Fibroblast of lung (primary cell): Measurements from ENCODE around the gene GLYR1. TPM values are rescaled to one million over a fixed set of nuclear protein-coding genes. Genes with fewer than 3 reads are reported as not detected.

Source experiments
- DNase-seq, 2 donors: peaks; one replicate each; pipeline versions ENCODE4 v3.0.0 to v3.0.0-alpha.2; 2010; ENCODE audit warnings: low read depth in 2 of 2
- H2AFZ ChIP-seq: 2 replicates; pipeline ENCODE4 v1.5.1; 2012; ENCODE audit warnings: low read length, control low read depth, inconsistent platforms
- H3K27ac ChIP-seq: 2 replicates; pipeline ENCODE4 v1.5.1; 2011; ENCODE audit warnings: low read length, control low read depth; ENCODE audit not compliant: insufficient read depth
- H3K27me3 ChIP-seq: 2 replicates; pipeline ENCODE4 v1.5.1; 2011; ENCODE audit warnings: mild to moderate bottlenecking, low read length; ENCODE audit not compliant: control insufficient read depth, insufficient read depth
- H3K36me3 ChIP-seq: 2 replicates; pipeline ENCODE4 v1.5.1; 2011; ENCODE audit warnings: low read length; ENCODE audit not compliant: control insufficient read depth, insufficient read depth
- H3K4me1 ChIP-seq: 2 replicates; pipeline ENCODE4 v1.5.1; 2011; ENCODE audit warnings: low read length; ENCODE audit not compliant: control insufficient read depth, insufficient read depth; ENCODE audit errors: extremely low read depth
- H3K4me2 ChIP-seq: 2 replicates; pipeline ENCODE4 v1.5.1; 2011; ENCODE audit warnings: low read length, control low read depth; ENCODE audit not compliant: insufficient read depth; ENCODE audit errors: extremely low read depth
- H3K4me3 ChIP-seq, 4 experiments: fragments of 200-600 bp in 1 of 4; sonication (generic) in 1 of 4; replicated peaks in 1 of 4; 2 replicates each; pipeline ENCODE4 v1.5.1; 2011 to 2016; ENCODE audit warnings: low read length in 4 of 4, low read depth in 3 of 4, mild to moderate bottlenecking in 3 of 4, control low read depth in 2 of 4, inconsistent platforms in 1 of 4, mixed read lengths in 1 of 4; ENCODE audit not compliant: insufficient read depth in 1 of 4; ENCODE audit errors: control extremely low read depth in 1 of 4
- H3K79me2 ChIP-seq: 2 replicates; pipeline ENCODE4 v1.5.1; 2012; ENCODE audit warnings: mild to moderate bottlenecking, low read length, inconsistent platforms; ENCODE audit not compliant: control insufficient read depth, insufficient read depth
- H3K9ac ChIP-seq: 2 replicates; pipeline ENCODE4 v1.5.1; 2011; ENCODE audit warnings: mild to moderate bottlenecking, low read length, control low read depth; ENCODE audit not compliant: insufficient read depth
- H3K9me3 ChIP-seq: 2 replicates; pipeline ENCODE4 v1.5.1; 2012; ENCODE audit warnings: low read depth, low read length; ENCODE audit not compliant: control insufficient read depth, insufficient read depth
- H4K20me1 ChIP-seq: 2 replicates; pipeline ENCODE4 v1.5.1; 2011; ENCODE audit warnings: low read length; ENCODE audit not compliant: control insufficient read depth, insufficient read depth; ENCODE audit errors: extremely low read depth
- CTCF ChIP-seq, 2 donors: IDR thresholded peaks in 1 of 2; conservative IDR thresholded peaks in 1 of 2; 1 replicate in 1 of 2; 2 replicates in 1 of 2; pipeline ENCODE4 v1.5.1; 2011 to 2012; ENCODE audit warnings: low read length in 2 of 2, control low read depth in 1 of 2, inconsistent platforms in 1 of 2, low read depth in 1 of 2, mild to moderate bottlenecking in 1 of 2
- EZH2 ChIP-seq: IDR thresholded peaks from 2 replicates; pipeline ENCODE4 v1.5.1; 2012; ENCODE audit warnings: low read length, control low read depth, mild to moderate bottlenecking; ENCODE audit errors: missing control alignments
- polyA plus RNA-seq, 2 donors: library from polyadenylated mRNA; depleted of rRNA in 1 of 2; stranded (reverse) in 1 of 2; unstranded in 1 of 2; fragments of >200 nt; gene quantifications; 2 replicates each; pipeline ENCODE4 v1.2.1, GENCODE V29; 2011 to 2012; ENCODE audit warnings: missing spikeins in 1 of 2
- total RNA-seq: library from RNA; depleted of rRNA; stranded (reverse); fragments of >200 nt; gene quantifications from 2 replicates; pipeline ENCODE4 v1.2.1, GENCODE V29; 2014

Gene GLYR1
- total and polyA plus RNA-seq, 2 donors (not counting 1 experiment from before 2014, with no cell fraction given), result 28.6 to 39.6 TPM

GRCh38 chr16:4871071-4871470, 24.0 kb upstream of the GLYR1 start:
- peaks cover 1% of the 10 kb centered on the region for H4K20me1 ChIP-seq
- H3K36me3 ChIP-seq, result peaks cover 28% of the 10 kb centered on the region
- no peaks in the 10 kb centered on the region for H3K9me3 ChIP-seq
- H3K4me2 ChIP-seq, result no peak overlapping the region
- no peak overlapping the region for H3K9ac ChIP-seq
- no peak overlapping the region for H3K27ac ChIP-seq
- no peaks in the 10 kb centered on the region for H3K27me3 ChIP-seq
- no peaks in the 10 kb centered on the region for H3K4me1 ChIP-seq
- peaks cover 30% of the 10 kb centered on the region for H3K79me2 ChIP-seq
- no peak overlapping the region for H3K4me3 ChIP-seq
- DNase-seq, result no peak
- no peak overlapping the region for H2AFZ ChIP-seq
- TF ChIP-seq CTCF (conservative IDR thresholded peaks at IDR 0.05 in 1 of 2, IDR thresholded peaks at IDR 0.05 in 1 of 2; ENCODE audit: low read depth in 1 of 2, low read length in 2 of 2) (no peak), EZH2 (no peak)

- no peak for DNase-seq
- no peak for TF ChIP-seq EZH2
- no peak for TF ChIP-seq CTCF (conservative IDR thresholded peaks at IDR 0.05 in 1 of 2, IDR thresholded peaks at IDR 0.05 in 1 of 2; ENCODE audit: low read depth in 1 of 2, low read length in 2 of 2)
- Histone ChIP-seq H3K4me2 (no peak overlapping the region), H3K4me3 (no peak overlapping the region), H3K4me1 (no peaks in the 10 kb centered on the region), H3K9me3 (no peaks in the 10 kb centered on the region), H3K27ac (no peak overlapping the region), H3K79me2 (peaks cover 35% of the 10 kb centered on the region), H3K36me3 (peaks cover 24% of the 10 kb centered on the region), H4K20me1 (peaks cover 1% of the 10 kb centered on the region), H3K27me3 (no peaks in the 10 kb centered on the region), H2AFZ (no peak overlapping the region), H3K9ac (no peak overlapping the region)
These were observed 23.1 kb upstream of the GLYR1 start for GRCh38 chr16:4870138-4870671.

GRCh38 chr16:4869147-4869805, 22.2 kb upstream of the GLYR1 start:
- Histone ChIP-seq H3K27ac (no peak overlapping the region), H3K27me3 (no peaks in the 10 kb centered on the region), H3K36me3 (peaks cover 24% of the 10 kb centered on the region), H3K79me2 (peaks cover 42% of the 10 kb centered on the region), H3K4me1 (no peaks in the 10 kb centered on the region), H3K4me2 (no peak overlapping the region), H3K9me3 (no peaks in the 10 kb centered on the region), H3K4me3 (no peak overlapping the region), H2AFZ (no peak overlapping the region), H4K20me1 (peaks cover 1% of the 10 kb centered on the region), H3K9ac (no peak overlapping the region)
- TF ChIP-seq EZH2 (no peak), CTCF (conservative IDR thresholded peaks at IDR 0.05 in 1 of 2, IDR thresholded peaks at IDR 0.05 in 1 of 2; ENCODE audit: low read depth in 1 of 2, low read length in 2 of 2) (no peak)
- DNase-seq, result no peak
